NCI-H446 (cell line): Measurements from ENCODE around the gene AFMID.

Source experiments
- DNase-seq, 2 experiments: peaks; one replicate each; lab custom pipeline; 2025; lab: John Stamatoyannopoulos, UW

AFMID gene

GRCh38 chr17:78180083-78180482 lies 7.1 kb upstream of the AFMID start:
- no peak for DNase-seq

GRCh38 chr17:78180508-78180907 lies 6.7 kb upstream of the AFMID start:
- DNase-seq, result no peak

- DNase-seq, result no peak
Measured at GRCh38 chr17:78182504-78182903, 4.7 kb upstream of the AFMID start.

- DNase-seq, result no peak
Measured at GRCh38 chr17:78183916-78184315, 3.2 kb upstream of the AFMID start.

GRCh38 chr17:78184351-78184750 lies 2.8 kb upstream of the AFMID start:
- no peak for DNase-seq

- DNase-seq, result no peak
Measured at GRCh38 chr17:78184868-78185267, 2.3 kb upstream of the AFMID start.

GRCh38 chr17:78185981-78186691 lies 1.0 kb upstream of the AFMID start:
- no peak for DNase-seq

GRCh38 chr17:78196716-78197115 lies 9.6 kb downstream of the AFMID start:
- DNase-seq, result no peak

GRCh38 chr17:78197147-78197832 lies 10.1 kb downstream of the AFMID start:
- DNase-seq, result no peak

- DNase-seq, result no peak
Measured at GRCh38 chr17:78200451-78200850, 13.3 kb downstream of the AFMID start.

- DNase-seq, result no peak
Measured at GRCh38 chr17:78202666-78203065, 15.5 kb downstream of the AFMID start.

GRCh38 chr17:78204387-78205123 lies 17.4 kb downstream of the AFMID start:
- no peak for DNase-seq

- no peak for DNase-seq
Measured at GRCh38 chr17:78205124-78205775, 18.1 kb downstream of the AFMID start.

GRCh38 chr17:78206298-78206697 lies 19.1 kb downstream of the AFMID start:
- no peak for DNase-seq

- no peak for DNase-seq
Measured at GRCh38 chr17:78208486-78208885, 21.3 kb downstream of the AFMID start.

- no peak for DNase-seq
Measured at GRCh38 chr17:78210111-78210510, 22.9 kb downstream of the AFMID start.

- DNase-seq, result no peak
Measured at GRCh38 chr17:78211032-78211431, 23.9 kb downstream of the AFMID start.

GRCh38 chr17:78214016-78214705 lies 27.0 kb downstream of the AFMID start, which contains the start of gene BIRC5:
TSS of gene BIRC5 (plus strand) at chr17:78214253. CDS start at chr17:78214317, 64 bp downstream.
- DNase-seq, result peak; percentile 84 to 95

- DNase-seq, result no peak
Measured at GRCh38 chr17:78214706-78215061, 27.5 kb downstream of the AFMID start.

GRCh38 chr17:78219396-78220150 lies 32.4 kb downstream of the AFMID start:
- DNase-seq, result no peak

GRCh38 chr17:78223061-78223460 lies 35.9 kb downstream of the AFMID start:
- DNase-seq, result no peak
